Kidney glomerular epithelial cell (primary cell): ENCODE results near the gene IQCH.

Experiments used
- DNase-seq: peaks from one replicate; lab custom pipeline; 2025; lab: John Stamatoyannopoulos, UW

Gene IQCH

DNA sequence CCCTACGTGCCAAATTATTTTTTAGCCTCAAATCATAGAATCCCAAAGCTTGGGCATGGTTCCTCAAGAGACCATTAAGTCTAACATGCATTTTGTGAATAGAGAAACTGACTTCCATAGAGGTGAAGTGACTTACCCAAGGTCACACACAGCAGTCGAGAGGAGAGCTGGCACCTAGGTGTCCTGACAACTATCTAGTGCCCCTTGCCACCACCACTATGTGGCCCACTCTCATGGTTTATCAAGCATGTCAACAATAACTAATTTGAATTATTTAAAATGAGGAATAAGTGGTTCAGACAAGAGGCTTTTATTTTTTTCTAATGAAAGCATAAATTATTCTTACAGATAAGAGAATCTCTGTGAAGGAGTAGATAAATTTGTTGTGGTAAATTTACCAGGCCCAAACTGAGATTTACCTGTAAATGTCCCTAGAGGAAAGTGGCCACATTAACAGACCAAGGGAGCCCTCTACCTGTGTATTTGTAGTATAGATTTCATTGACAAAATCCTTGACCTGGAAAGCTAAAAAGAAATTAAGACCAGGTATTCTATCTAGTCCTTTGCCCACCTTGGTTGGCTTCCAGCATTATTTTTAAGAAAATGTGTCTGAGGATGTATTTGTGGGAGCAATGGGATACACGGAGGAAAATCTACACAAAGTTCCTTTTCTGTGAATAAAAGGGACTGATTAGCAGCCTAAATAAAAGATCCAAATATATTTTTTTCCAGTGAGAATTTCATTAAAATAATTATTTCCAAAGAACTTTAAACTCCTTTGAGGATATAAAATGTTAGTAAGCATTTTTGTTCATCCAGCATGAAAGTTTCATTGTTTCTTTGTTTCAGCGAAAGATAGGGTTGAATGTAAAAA is 49.1 kb downstream of the IQCH start:
- peak; percentile 21 for DNase-seq

- DNase-seq: no peak
Measured at GRCh38 chr15:67304778-67305177, 50.2 kb downstream of the IQCH start.

DNA sequence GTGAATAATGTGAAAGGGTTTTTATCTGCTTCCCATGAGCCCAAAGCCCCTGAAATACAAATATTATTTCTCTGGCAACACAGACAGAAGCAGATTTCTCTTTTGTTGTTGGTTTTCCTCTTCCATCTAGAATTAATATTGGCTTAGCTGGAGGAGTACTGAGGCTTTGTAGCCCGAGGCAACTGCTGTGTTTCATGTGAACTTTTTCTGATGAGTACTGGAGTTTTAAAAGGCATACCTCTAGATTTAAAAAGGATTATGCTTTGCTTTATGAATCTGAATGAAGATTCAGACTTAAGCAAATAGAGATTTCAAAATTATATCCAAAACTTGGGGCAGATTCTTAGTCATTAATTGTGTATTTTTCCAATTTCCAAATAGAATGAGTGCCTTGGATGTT is 50.9 kb downstream of the IQCH start:
- no peak for DNase-seq

DNA sequence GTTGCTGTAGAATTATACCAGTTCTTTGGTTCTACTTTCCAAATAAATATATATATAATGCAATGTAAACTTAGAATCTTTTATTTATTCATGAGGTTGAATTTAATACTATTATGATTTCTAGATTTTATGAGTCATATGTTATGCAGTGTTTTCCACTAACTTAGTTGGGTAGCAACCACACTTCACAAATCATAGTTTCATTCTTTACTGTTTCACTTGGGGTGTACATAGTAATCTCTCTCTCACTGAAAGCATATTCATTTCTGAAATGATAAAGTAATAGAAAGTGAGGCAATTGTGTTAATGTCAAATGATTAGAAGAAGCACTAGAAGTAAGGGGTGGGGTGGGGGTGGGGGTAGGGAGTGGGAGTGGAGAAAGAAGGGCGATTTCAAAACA is 52.6 kb downstream of the IQCH start:
- no peak for DNase-seq

DNA sequence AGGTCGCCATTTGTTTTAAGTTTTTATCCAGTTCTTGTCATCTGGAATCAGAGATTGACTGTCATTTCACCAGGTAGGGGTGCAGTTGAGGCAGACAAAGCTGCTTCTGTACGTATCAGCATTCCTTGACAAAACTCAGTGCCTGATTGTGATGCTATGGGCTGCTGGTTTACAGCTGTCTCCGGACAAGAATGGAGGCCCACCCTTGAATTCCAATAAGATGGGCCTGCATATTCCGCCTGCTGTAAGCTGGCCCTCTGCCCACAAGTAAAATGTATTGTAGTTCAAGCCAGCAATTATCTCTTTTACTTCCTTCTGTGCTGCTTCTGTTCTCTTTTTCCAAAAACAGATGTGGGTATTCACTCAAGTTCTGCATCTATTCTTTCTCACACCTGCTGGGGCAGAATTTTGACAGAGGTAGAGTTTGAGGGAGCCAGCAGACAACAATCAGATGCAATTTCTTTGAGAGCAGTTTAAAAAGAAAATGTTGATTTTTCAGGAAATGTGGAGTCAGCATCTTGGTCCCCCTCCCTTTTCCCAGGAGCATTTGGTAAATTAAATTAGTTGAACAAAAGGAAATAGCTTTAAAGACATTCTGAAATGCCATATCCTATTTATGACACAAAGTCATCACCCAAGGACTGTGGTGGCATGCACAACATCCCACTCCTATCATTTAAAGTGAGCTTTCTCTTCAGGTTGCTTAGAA is 53.5 kb downstream of the IQCH start:
- no peak for DNase-seq

- DNase-seq: no peak
Measured at GRCh38 chr15:67311731-67312130, 57.1 kb downstream of the IQCH start.

DNA sequence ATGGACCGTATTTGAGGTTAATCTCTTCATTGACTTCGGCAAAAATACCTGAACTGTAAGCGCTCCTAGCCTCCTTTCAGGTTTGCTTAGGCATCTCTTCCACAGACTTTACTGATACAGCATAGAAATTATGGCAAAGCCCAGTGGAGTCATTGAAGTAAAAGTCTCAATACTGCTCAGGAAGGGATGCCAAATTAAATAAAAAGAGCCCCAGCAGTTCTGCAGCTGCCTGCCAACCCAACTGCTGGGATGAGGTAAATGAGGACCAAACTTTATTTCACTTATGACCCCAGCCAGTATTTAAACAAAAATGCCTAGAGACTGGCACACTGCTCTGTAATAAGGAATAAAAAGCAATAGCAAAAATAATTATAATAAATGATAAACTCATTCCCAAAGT is 65.4 kb downstream of the IQCH start:
- no peak for DNase-seq

- no peak for DNase-seq
Measured at GRCh38 chr15:67321352-67321751, 66.8 kb downstream of the IQCH start.

DNA sequence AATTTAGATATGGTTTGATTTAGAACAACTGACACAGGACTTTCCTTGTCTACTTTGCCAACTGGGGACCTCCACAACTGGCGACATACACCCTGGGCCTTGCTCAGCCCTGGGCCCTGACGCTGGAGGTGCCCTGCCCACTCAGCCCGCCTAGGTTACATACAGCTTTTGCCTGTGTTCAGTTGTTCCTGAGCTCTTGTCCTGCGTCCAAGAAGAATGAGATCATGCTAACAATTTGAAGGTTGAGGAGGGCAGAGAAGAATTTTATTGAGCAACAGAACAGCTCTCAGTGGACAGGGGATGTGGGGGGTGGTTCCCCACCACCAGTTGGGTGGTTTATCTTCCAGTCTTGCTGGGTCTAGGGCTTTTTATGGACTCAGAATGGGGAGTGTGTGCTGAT is 67.9 kb downstream of the IQCH start:
- DNase-seq: no peak

DNA sequence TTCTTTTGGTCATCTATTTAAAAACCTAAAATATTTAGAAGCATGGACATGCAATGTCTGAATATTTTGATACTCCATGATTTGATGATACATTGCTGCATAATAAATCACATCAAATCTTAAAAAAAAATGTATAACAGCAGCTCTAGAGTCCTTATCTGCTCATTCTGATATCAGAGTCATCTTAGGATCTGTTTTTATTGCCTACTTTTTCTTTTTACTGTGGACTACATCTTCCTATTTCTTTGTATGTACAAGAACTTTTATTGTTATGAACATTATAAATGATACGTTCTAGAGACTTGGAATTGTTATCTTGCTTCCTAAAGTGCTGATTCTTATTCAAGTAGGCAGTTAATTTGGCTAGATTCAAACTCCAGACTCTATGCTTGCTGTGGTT is 72.7 kb downstream of the IQCH start:
- no peak for DNase-seq

GRCh38 chr15:67327737-67328136 is 73.2 kb downstream of the IQCH start:
- DNase-seq: no peak

DNA sequence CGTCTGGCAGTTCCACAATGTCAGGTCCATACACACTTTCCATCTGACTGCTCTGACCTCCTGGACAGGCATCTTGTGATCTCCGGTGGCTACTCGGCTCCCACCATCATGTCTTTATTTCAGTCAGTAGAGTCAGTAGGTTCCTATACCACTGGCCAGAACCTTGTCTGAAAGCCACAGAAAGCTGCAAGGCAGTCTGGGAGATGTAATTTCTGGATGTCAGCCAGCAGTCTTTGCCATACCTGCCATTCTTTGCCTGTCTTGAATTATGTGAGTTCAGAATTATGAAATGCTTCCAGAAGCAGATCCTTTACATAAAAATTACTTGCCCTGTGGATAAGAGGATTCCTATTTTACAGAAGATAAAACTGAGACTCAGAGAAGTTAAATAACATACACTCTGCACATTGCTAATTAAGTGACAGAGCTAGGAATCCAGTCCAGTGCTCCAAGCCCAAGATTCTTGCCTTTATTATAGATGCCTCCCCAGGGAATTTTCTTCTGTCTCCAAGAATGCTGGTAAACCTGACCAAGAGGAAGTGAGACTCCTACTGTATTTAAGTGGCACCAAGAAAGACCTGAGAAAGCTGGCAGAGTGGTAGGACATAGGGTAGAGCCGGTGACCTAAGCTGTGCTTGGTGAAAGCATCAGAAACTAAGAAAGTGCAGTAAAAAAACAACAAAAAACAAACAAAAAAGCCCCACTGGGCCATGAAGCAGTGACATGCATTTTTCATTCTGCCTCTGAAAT is 75.6 kb downstream of the IQCH start:
- no peak for DNase-seq

- no peak for DNase-seq
Measured at GRCh38 chr15:67331676-67332075, 77.1 kb downstream of the IQCH start.

DNA sequence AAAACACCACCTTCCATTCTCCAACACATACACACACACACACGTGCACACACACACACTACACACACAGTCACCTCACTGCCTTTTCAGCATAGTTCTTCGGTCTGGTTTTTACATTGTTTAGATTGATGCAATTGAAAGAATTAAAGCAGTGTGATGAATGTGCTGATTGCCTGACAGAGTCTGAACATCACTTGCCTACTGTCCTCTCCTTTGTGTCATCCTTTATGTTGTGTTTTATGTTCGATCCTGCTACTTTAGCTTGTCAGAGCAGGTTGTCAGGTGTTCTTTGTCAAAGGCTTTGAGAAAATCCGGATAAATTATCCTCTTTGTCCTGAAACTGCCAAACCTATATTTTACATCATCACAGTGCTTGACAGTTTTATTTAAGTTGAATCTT is 80.4 kb downstream of the IQCH start:
- no peak for DNase-seq

DNA sequence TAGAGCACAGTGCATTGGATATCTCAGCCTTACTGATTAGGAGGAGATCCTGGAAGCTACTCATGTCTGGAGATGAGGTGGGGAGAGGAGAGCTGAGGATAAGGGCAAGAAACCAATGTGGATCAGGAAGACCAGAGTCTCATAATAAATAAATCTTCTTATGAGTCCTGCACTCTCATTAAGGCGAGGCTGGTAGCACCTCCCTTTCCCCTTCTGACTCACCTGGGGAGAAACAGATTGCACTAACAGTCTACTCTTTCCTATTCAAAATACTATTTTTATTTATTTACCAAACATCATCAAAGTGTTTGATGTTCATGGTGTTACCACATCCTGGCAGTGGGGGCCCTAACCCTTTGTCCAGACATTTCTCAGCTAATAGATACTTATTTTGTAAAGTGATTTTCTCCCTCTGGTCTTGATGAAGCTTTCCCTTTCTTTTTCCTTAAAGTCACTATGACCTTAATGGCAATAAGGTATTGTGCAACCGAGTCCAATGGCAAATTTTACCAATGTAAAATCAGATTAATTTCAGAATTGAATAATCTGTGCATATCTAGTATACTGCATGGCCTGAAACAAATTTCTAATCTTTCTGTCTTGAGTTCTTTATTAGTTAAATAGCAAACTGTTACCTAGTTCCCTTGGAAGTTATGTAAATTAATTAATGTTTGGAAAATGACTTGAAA is 81.1 kb downstream of the IQCH start:
- DNase-seq: no peak

- no peak for DNase-seq
Measured at GRCh38 chr15:67340630-67341029, 86.0 kb downstream of the IQCH start.

DNA sequence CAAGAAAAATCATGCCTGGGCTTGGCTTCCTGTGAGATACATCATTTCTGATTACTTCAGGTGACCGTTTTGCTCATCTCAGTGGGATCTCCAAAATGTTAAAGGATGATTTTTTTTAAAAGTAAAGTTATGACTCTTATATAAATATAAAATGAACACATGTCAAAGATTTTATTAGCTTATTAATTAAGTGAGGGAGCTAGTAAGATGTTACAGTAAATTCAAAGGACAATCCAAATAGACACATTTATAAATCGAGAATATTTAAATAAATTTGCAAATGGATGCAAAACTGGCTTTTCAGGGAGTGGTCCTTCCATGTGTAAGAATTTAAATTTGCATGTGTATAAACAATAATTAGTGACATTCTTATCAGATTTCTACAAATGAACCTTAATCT is 87.0 kb downstream of the IQCH start:
- no peak for DNase-seq

GRCh38 chr15:67343206-67343605 is 88.6 kb downstream of the IQCH start:
- DNase-seq: no peak

GRCh38 chr15:67349634-67350033 is 95.0 kb downstream of the IQCH start:
- DNase-seq: no peak

GRCh38 chr15:67350042-67350441 is 95.5 kb downstream of the IQCH start:
- DNase-seq: no peak

- no peak for DNase-seq
Measured at GRCh38 chr15:67358391-67358790, 103.8 kb downstream of the IQCH start.

DNA sequence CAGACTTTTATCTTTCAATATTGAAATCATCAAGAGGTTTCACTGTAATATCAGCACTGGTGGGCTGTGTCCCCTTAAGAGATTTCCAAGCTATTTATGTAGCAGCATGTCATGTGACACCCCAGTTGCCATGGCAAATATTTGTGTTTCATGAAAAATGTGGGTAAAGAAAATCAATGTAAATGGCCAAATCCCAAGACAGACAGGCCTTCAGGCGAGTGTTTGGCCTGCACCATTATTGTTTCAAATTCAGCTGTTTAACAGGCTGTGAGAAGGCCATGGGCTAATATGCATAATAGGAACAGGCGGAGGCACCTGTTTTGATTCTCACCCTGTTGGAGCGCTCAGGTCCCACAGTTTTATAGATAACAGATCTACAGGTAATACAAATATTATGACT is 104.2 kb downstream of the IQCH start:
- DNase-seq: no peak
